ENCODE results near the gene SCYGR2. TPM values are rescaled to one million over a fixed set of nuclear protein-coding genes. Genes with fewer than 3 reads are reported as not detected.

Gene SCYGR2
- total and polyA plus RNA-seq, 9 donors = not detected

DNA sequence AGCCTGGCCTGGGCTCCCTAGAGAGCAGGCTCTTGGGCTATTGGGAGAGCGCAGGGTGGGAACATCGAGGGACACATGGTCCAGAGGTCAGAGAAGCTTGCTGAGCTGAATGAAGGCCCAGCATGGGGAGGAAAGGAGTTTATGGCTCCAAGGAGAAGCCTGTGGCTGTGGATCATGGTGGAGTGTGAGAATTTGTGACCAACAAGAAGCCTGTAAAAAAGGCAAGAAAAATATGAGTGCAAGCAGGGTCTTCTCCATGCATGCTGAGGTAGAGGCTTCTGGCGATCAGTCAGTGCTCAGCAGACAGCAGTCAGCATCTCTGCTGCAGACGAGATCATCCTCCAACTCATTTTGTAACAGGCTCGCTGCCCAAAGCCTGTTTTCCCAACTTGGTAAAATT is 17.2 kb downstream of the SCYGR2 start:
- TF ChIP-seq POLR2A (IDR thresholded peaks at IDR 0.05) = no peak
- TF ChIP-seq, protein P1, sequence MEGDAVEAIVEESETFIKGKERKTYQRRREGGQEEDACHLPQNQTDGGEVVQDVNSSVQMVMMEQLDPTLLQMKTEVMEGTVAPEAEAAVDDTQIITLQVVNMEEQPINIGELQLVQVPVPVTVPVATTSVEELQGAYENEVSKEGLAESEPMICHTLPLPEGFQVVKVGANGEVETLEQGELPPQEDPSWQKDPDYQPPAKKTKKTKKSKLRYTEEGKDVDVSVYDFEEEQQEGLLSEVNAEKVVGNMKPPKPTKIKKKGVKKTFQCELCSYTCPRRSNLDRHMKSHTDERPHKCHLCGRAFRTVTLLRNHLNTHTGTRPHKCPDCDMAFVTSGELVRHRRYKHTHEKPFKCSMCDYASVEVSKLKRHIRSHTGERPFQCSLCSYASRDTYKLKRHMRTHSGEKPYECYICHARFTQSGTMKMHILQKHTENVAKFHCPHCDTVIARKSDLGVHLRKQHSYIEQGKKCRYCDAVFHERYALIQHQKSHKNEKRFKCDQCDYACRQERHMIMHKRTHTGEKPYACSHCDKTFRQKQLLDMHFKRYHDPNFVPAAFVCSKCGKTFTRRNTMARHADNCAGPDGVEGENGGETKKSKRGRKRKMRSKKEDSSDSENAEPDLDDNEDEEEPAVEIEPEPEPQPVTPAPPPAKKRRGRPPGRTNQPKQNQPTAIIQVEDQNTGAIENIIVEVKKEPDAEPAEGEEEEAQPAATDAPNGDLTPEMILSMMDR (IDR thresholded peaks at IDR 0.05) = no peak
- TF ChIP-seq EP300 (IDR thresholded peaks at IDR 0.05) = no peak
- intact Hi-C loops (cut with DNase I) = no loop called here
- peaks cover 5% of the 10 kb centered on the region for H3K4me1 ChIP-seq (ENCODE audit: insufficient read depth)
- H3K27me3 ChIP-seq = no peaks in the 10 kb centered on the region
- H3K36me3 ChIP-seq = no peaks in the 10 kb centered on the region
- 44 to 64% (median 46%) methylated on average over 5 of the region's 5 CpGs for WGBS, 3 donors
- H3K4me3 ChIP-seq = no peak overlapping the region
- no peak for DNase-seq
- no peak overlapping the region for H3K27ac ChIP-seq
- no peaks in the 10 kb centered on the region for H3K9me3 ChIP-seq

DNA sequence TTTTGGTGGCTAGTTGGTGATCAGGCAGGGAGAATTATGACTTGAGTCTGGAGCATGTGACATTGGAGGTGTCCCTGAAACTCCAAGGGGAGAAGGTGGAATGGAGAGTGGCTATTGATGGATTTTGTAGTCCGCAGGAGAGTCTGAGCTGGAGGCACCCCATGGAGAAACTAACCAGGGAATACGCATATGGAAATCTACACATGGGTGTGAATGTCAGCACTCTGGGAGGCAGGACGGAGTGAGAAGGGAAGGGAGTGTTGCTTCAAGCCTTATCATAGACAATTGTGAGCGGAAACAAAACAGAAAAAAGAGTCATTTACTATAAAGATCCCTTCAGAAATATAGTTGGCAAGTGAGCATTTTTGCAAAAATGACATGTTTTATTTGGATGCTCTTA is 17.9 kb downstream of the SCYGR2 start:
- H3K27me3 ChIP-seq = no peaks in the 10 kb centered on the region
- no peak overlapping the region for H3K4me3 ChIP-seq
- H3K36me3 ChIP-seq = no peaks in the 10 kb centered on the region
- H3K27ac ChIP-seq = no peak overlapping the region
- 14 to 24% (median 23%) methylated on average over 4 of the region's 4 CpGs for WGBS, 3 donors
- intact Hi-C loops (cut with DNase I) = no loop called here
- H3K4me1 ChIP-seq (ENCODE audit: insufficient read depth) = peaks cover 5% of the 10 kb centered on the region
- H3K9me3 ChIP-seq = no peaks in the 10 kb centered on the region
- DNase-seq = no peak
- no peak for TF ChIP-seq POLR2A (IDR thresholded peaks at IDR 0.05)

DNA sequence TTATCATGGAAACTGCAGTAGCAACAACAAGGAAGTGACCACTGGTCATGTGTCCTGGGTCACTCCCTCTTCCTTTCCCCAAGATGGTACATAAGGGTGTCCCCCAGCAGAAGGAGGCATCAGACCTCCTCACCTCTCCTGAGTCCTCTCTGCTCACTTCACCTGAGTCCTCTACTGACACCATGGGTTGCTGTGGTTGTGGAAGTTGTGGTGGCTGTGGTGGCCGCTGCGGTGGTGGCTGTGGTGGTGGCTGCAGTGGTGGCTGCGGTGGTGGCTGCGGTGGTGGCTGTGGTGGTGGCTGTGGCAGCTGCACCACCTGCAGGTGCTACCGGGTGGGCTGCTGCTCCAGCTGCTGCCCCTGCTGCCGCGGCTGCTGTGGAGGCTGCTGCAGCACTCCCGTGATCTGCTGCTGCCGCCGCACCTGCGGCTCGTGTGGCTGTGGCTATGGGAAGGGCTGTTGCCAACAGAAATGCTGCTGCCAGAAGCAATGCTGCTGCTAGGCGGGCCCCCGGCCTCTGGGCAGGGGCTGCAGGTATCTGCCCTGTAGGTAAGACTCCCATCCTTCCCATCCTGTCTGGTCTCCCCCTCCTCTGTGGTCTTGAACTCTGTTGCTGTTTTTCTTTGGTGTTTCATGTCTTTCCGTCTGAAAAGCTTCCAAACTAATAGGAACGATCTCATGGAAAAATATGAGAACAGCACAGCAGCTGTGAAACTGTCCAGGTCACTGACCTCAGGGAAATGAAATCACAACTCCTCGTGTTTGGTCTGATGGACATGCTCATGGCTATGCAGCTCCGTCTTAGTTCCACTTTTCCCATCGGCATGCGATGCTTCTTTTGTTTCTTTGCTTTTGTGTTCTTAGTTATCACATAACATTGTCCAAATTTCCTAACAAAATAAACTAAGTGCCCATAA is 18.9 kb downstream of the SCYGR2 start, which contains the start of gene SCYGR4:
Gene SCYGR4, plus strand, starts transcription at position 183 of the 915 bp plus-strand sequence. Its CDS starts 0 bp downstream, at position 183.
- H3K36me3 ChIP-seq = no peaks in the 10 kb centered on the region
- H3K4me3 ChIP-seq = no peak within 1 kb of the TSS
- no peaks in the 10 kb centered on the region for H3K27me3 ChIP-seq
- 19 to 39% (median 25%) methylated on average over 19 to 20 of the region's 20 CpGs for WGBS, 3 donors
- no peaks in the 10 kb centered on the region for H3K9me3 ChIP-seq
- intact Hi-C loops (cut with DNase I) = no loop called here
- TF ChIP-seq POLR2A (IDR thresholded peaks at IDR 0.05) (no peak), EP300 (IDR thresholded peaks at IDR 0.05) (no peak)
- TF ChIP-seq, protein P1 (IDR thresholded peaks at IDR 0.05) = no peak
- H3K27ac ChIP-seq = no peak within 1 kb of the TSS
- peaks cover 5% of the 10 kb centered on the region for H3K4me1 ChIP-seq (ENCODE audit: insufficient read depth)
- DNase-seq = no peak

DNA sequence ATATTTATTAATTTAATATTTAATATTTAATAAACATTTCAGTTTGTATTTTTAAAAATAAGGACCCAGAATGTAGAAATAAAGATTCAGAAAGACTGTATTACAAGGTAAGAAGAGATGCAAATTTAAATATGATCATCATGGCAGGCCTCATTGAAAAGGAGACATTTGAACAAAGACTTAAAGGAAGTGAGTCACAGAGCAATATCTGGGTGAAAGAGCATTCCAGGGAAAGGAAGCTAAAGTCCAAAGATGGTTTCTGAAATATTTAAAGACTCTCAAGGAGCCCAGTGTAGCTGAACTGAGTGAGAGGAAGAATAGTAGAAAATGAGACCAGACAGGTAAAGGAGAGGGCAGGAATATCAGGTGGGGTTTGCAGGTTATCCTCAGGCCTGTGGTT is 24.5 kb downstream of the SCYGR2 start:
- no peaks in the 10 kb centered on the region for H3K27me3 ChIP-seq
- H3K27ac ChIP-seq = no peak overlapping the region
- no peaks in the 10 kb centered on the region for H3K4me1 ChIP-seq (ENCODE audit: insufficient read depth)
- no peaks in the 10 kb centered on the region for H3K36me3 ChIP-seq
- intact Hi-C loops (cut with DNase I) = no loop called here
- no peak overlapping the region for H3K4me3 ChIP-seq
- TF ChIP-seq, protein P1 (IDR thresholded peaks at IDR 0.05) = no peak
- no peaks in the 10 kb centered on the region for H3K9me3 ChIP-seq
- DNase-seq = no peak

DNA sequence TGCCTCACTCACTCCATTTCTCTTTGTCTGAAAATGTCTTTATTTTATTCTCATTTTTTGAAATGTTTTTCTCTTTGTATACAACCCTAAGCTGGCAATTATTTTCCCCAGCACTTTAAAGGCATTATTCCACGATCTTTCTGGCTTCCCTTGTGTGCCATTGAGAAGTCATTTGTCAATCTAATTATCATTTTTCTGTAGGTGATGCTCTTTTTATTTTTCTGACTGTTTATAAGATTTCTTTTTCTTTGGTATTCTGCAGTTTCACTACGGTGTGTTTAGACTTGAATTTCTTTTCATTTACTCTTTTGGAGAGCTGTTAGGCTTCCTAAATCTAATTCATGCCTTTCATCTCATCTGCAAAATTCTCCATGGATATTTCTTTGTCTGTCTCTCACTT is 26.7 kb downstream of the SCYGR2 start:
- no peak overlapping the region for H3K27ac ChIP-seq
- no peaks in the 10 kb centered on the region for H3K36me3 ChIP-seq
- DNase-seq = no peak
- intact Hi-C loops (cut with DNase I) = no loop called here
- TF ChIP-seq POLR2A (IDR thresholded peaks at IDR 0.05) (no peak), EP300 (IDR thresholded peaks at IDR 0.05) (no peak)
- TF ChIP-seq, protein P1 (IDR thresholded peaks at IDR 0.05) = no peak
- WGBS, 3 donors = 52 to 65% (median 62%) methylated on average over 2 of the region's 2 CpGs
- H3K4me1 ChIP-seq (ENCODE audit: insufficient read depth) = no peaks in the 10 kb centered on the region
- H3K9me3 ChIP-seq = no peaks in the 10 kb centered on the region
- no peak overlapping the region for H3K4me3 ChIP-seq
- H3K27me3 ChIP-seq = no peaks in the 10 kb centered on the region

Measured in ovary (tissue), 9 donors.